GM19238 (cell line): ENCODE measurements around the gene TDRD6.
"Not testable (repeated sequence)": the region's sequence is repeated elsewhere in the genome, so short reads cannot be mapped to it uniquely, and the experiment has no call there.

Source experiments
- DNase-seq: peaks from one replicate; pipeline ENCODE4 v3.0.0; 2011; ENCODE audit warnings: low spot score; ENCODE audit not compliant: insufficient read length

Gene TDRD6, protein sequence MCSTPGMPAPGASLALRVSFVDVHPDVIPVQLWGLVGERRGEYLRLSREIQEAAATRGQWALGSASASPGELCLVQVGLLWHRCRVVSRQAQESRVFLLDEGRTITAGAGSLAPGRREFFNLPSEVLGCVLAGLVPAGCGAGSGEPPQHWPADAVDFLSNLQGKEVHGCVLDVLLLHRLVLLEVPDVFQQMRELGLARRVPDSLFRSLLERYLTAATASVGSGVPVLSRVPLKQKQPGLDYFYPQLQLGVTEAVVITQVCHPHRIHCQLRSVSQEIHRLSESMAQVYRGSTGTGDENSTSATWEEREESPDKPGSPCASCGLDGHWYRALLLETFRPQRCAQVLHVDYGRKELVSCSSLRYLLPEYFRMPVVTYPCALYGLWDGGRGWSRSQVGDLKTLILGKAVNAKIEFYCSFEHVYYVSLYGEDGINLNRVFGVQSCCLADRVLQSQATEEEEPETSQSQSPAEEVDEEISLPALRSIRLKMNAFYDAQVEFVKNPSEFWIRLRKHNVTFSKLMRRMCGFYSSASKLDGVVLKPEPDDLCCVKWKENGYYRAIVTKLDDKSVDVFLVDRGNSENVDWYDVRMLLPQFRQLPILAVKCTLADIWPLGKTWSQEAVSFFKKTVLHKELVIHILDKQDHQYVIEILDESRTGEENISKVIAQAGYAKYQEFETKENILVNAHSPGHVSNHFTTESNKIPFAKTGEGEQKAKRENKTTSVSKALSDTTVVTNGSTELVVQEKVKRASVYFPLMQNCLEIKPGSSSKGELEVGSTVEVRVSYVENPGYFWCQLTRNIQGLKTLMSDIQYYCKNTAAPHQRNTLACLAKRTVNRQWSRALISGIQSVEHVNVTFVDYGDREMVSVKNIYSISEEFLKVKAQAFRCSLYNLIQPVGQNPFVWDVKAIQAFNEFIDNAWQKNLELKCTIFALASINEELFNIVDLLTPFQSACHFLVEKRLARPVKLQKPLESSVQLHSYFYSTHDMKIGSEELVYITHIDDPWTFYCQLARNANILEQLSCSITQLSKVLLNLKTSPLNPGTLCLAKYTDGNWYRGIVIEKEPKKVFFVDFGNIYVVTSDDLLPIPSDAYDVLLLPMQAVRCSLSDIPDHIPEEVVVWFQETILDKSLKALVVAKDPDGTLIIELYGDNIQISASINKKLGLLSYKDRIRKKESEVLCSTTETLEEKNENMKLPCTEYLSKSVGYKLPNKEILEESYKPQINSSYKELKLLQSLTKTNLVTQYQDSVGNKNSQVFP (N-terminal part only)

DNA sequence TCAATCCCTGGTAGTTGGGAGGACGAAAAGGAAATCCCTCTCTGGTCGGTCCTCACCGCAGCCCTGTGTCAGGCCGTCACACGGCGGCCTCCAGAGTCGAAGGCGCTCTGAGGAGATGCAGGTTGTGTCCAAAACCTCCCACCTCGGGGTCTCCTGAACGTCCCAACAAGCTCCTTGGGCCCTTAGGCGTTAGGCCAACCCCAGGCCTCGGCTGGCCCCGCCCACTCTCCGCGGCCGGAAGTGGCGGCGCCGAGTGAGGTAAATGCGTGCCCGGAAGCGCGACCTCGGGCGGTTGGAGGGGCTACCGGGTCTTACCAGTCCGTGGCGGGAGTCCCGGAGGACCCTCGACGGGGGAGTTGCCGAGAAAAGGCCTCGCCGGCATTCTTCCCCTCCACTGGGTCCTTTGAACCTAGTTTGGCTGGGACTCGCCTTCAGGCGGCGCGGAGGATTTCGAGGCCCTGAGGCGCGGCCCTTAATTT, at the start of gene TDRD6:
TDRD6 (plus strand) TSS at position 267 of the 479 bp plus-strand sequence. CDS start 244 bp downstream, outside the sequence.
- no peak for DNase-seq

DNA sequence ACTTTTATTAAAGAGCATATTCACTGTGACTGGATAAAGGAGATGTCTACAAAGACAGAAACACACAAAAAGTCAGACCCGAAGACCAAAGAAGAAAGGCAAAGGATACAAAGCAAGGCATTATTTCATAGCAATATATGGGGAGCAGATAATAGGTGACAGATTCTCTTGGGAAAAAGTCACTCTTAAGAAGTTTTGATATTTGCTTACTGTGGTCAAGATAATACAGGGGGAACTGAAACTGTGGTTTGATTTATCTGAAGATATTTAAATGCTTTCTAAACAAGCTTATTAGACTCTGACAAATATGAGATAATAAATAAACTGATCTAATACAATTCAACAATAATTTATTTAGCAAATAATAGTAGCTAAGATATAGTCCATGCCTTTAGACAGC, 49.8 kb upstream of the TDRD6 start:
- DNase-seq: no peak

DNA sequence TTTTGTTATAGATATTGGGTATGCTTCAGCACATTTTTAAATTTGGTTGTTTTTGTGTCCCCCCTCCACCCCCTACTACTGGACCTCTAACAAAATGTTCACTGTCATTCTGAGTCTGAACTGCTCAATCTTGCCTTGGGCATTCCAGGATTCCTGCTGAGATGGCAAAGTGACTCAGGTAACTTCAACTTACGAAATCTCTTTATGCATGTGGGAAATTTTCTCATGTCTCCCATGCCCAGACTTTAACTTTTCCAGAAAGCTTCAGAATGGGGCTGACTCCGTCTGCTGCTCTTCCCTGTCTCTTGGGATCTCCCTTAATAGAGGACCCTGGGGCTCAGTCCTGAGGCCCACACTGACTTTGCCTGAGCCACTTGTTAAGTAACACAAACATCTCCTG, 49.0 kb upstream of the TDRD6 start:
- DNase-seq: no peak

DNA sequence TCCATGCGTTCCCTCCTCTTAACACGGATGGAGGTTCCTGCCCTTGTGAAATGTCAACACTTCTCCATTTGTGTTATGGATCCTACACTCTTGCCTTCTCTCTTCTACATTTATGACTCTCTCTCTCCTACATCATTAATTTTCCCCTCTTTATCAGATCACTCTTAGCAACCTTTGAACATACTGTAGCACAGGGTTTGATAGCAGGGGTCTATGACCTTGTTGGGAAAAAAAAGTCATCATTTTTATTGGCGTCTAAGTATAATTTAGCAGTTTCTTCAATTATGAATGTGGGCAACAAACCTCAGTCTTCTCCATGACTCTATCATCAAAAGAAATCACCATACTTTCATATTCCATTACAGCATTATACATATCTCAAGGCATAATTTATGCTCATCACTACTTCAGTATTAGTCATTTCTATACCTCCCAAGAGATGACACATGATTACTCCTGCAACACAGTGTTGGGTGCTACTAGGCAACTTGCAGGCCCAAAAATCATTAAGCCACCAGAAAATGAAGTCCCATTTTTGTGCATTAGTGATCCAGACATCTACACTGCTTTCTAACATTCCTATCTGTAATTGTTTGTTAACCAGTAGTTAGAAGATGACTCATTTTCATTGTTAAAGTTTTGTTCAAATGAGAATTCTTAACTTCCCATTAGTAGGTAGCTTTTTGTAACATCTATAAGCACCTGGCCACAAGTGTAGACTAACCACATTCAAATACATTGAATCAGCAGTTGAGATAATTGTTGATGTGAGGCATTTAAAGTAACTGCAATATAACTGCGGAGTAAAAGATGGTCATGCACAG, 44.5 kb upstream of the TDRD6 start:
- DNase-seq: no peak

DNA sequence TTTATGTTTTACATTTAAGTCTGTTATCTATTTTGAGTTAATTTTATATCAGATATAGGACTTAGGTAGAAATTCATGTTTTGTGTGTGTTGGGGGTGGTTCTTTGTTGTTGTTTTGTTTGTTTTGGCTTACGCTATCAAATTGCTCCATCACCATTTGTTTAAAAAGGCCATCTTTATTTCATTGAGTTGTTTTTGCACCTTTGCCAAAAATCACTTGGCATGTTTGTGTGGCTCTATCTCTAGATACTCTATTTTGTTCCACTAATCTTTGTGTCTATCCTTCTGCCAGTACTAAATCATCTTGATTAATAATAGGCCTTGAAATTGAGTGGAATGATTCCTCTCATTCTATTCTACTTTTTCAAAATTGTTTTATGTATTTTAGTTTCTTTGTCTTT, 42.4 kb upstream of the TDRD6 start:
- no peak for DNase-seq

DNA sequence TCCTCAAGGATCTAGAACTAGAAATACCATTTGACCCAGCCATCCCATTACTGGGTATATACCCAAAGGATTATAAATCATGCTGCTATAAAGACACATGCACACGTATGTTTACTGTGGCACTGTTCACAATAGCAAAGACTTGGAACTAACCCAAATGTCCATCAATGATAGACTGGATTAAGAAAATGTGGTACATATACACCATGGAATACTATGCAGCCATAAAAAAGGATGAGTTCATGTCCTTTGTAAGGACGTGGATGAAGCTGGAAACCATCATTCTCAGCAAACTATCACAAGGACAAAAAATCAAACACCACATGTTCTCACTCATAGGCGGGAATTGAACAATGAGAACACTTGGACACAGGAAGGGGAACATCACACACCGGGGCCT, 39.6 kb upstream of the TDRD6 start:
- not testable (repeated sequence) for DNase-seq

DNA sequence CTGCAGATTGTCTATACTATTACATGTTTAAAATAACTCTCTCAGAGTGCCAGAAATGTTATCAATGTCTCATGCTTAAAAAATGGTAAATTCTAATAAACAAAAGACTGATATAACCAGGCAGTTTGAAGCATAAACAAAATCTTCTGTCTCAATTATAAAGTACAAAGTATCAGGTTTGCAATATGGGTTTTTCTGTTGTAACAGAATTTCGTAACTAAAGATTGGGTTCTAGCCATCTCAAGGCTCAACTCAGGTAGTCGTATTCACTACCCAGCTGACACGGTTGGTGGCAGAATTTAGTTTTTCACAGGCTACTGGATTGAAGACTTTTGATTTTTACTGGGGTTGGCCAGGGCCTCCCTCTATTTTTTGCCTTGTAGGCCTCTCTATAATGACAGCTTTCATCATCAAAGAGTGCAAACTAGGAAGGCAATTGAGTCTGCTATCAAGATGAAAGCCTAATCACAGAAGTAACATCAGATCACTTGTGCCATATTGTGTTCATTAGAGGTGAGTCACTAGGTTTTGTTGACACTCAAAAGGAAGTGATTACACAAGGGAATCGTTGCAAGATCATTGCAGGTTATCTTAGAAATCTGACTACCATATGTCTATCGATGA, 38.7 kb upstream of the TDRD6 start:
- DNase-seq: no peak

DNA sequence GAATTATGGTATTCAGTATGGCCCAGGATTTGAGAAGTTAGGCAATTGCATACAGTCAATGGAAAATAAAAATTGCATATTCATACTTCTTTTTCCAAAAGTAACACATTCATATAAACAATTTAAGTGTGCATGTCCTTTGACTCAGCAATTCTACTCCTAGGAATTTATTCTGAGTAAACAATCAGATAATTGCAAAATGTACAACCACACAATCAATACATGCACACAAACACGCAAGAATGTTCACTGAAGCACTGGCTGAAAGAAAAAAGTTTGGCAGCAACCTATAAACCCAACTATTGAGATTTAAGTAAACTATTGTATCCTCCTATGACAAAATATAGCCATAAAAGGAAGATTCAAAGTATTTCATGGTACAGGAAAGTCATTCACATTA, 36.7 kb upstream of the TDRD6 start:
- no peak for DNase-seq

DNA sequence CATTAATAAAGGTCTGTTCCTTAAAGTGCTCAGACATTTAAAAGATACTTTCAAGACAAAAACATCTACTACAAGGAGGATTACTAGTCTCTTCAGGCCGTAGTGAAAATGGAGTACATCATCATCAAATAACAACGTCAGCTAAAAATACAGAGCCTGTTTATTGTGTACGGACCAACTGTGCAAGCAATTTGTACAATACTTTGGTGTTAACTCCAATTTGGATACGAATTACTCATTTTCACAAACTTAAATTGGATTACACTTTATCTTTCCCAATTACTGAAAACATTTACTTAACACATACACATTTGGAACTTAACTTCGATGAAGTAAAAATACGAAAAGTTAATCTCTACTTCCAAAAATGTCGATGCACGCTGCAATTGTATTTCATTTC, 35.9 kb upstream of the TDRD6 start:
- DNase-seq: no peak

DNA sequence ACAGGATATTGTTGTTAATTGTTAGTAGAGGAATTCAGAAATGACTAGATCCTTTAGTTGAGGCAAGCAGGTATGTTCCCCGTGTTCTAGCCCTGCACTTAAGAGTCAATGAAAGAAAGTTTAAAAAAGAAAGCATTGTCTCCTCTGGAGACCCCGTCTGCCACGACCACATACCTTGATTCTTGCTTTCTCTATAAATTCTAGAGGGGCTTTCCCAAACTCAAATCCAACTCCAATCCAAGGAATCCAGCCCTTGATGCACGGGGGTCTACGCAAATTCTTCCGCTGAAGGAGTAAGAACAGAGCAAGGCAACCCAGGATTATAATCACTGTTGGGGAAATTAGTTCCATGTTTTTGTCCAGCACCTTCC, 35.5 kb upstream of the TDRD6 start:
- no peak for DNase-seq

DNA sequence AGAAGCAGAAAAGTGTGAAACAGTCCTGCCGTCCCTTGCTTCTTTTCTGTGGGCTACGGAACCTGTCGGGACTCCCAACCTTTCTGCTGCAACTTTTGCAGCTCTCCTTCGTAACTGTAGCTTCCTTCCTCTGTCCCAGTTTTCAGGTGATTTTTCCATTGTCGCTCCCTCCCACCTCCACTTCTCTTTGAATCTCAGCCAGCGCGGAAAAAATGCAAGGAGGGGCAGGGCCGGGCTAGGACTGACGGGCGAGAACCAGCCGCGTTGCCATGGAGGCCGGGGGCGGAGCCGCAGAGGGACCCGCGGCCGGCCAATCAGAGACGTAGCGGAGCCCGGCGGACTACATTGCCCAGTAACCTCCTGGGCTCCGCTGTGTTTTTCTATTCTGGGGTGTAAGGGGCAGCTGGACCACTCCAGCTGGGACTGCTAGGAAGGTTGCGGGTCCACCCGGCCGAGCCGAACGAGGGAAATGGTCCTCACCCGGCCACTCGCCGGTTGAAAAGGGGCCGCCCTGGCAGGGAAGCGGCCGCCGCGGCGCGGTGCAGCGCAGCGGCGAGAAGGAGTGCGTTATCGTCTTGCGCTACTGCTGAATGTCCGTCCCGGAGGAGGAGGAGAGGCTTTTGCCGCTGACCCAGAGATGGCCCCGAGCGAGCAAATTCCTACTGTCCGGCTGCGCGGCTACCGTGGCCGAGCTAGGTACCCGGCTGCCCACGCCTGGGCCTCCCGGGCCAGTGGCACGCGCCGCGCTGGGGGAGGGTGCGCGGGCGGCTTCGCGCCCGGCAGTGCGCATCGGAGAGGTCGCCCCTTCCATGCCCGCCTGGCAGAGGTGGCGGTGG, 34.9 kb upstream of the TDRD6 start, which contains the start of the genes CYP39A1 and SLC25A27:
CYP39A1 (minus strand) TSS at position 216 of the 836 bp plus-strand sequence. CDS start 236 bp downstream, outside the sequence.
SLC25A27 (plus strand) TSS at position 373 of the 836 bp plus-strand sequence; CDS start at position 591, 218 bp downstream.
- DNase-seq: peak; percentile 75

DNA sequence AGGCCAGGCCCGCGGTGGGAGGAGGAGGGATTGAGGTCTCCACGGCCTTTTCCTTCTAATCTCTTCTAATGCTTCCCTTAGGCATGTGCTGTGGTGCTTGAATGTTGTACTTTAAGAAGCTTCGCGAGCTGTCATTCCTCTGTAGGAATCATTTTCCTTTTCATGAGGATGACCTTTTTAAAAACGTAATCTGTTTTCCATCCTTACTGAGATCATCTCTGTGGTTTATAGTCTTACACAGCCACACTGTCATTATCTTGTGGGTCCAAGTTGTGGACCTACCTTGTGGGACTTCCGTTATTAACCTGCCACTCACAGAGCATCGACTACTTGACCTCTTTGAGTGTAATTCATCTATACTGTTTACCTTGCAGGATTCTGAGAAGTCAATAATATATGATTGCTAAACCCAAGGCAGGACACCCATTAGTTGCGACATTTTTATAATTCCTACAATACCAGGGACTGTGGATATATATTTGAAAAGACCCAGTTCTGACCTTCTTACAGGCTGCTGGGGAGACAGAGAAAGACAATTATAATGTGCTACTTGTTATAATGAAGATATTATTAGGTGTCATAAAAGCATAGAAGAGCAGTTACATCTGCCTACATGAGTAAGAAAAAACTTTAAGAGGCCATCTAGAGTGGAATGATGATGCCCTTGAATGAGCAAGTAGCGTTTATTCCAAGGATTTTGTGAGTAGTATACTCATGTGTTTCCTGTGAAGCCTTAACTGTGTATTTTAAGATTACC, 34.1 kb upstream of the TDRD6 start:
- DNase-seq: no peak

DNA sequence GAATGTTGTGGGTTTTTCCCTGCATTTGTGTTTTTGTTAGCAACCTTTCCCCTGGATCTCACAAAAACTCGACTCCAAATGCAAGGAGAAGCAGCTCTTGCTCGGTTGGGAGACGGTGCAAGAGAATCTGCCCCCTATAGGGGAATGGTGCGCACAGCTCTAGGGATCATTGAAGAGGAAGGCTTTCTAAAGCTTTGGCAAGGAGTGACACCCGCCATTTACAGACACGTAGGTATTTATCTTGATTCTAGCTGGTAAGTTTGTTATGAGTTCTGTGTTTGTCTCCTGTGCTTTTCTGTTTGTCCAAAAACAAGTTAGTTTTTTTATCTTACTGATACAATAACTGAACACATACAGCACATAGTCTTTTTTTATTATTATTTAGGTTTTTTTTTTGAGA, 31.9 kb upstream of the TDRD6 start:
- no peak for DNase-seq

DNA sequence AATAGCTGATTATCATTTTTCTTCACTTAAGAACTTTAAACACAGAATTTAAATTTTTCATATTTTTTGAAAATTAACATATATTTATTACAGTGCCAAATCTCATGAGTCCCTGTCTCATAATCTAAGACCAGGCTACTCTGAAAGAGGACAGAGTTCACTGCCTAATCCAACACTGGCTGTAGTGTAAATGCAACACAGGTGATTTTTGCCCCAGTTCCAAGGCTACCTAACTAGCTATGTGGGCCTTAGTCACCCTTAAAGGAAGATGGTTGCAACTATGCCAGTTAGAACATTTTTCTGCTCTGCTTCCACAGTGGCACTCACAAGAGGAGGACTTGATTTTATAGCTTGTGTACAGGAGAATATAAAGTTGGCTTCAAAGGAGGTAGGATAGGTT, 30.0 kb upstream of the TDRD6 start:
- DNase-seq: no peak

DNA sequence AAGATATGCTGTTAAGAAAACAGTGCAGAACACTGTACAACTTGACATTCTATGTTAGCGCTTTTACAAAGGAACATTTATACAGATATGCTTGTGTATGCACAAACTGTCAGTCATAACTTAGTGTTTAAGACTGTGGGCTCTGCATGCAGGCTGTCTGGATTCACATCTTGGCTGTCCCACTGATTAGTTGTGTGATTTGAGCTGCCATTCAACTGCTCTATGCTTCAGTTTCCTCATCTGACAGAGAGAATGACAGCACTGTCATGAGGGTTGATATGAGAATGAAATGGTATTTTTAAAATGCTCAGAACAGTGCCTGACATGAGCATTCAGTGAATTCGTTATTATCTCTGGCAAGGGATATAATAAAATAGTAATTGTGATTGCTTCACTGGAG, 26.2 kb upstream of the TDRD6 start:
- no peak for DNase-seq

DNA sequence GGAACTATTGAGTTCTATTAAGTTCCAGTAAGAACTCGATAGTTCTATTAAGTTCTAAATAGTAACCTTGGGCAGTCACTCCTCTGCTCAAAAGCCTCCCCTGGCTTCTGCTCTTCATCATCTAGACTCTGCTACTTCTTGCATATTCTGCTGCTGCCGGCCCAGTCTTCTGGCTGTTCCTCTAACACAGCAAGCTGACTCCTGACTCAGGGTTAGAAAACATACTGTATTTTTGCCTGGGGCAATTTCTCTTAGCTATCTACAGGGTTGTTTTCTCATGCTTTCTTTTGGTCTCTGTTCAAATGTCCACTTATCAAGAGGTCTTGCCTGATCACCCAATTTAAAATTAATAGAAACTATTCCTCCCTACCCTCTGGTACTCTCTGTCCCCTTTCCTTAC, 20.3 kb upstream of the TDRD6 start:
- no peak for DNase-seq

DNA sequence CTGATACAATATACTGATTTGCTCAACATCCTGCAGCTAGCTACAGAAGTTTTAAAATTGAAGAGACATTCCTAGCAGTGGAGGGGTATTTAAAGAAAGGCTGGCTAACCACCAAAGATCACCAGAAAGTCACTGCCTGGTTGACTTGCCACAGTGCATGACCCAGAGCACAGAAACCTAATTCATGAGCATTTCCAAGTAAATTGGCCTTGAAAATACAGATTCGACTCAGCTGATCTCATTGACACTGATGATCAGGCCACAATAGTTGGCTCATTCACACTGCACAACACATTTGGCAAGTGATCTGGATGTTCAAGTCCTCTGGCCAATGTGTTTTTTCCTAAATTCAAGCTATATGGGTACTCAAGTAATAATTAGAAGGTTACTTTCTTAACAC, 13.3 kb upstream of the TDRD6 start:
- no peak for DNase-seq

DNA sequence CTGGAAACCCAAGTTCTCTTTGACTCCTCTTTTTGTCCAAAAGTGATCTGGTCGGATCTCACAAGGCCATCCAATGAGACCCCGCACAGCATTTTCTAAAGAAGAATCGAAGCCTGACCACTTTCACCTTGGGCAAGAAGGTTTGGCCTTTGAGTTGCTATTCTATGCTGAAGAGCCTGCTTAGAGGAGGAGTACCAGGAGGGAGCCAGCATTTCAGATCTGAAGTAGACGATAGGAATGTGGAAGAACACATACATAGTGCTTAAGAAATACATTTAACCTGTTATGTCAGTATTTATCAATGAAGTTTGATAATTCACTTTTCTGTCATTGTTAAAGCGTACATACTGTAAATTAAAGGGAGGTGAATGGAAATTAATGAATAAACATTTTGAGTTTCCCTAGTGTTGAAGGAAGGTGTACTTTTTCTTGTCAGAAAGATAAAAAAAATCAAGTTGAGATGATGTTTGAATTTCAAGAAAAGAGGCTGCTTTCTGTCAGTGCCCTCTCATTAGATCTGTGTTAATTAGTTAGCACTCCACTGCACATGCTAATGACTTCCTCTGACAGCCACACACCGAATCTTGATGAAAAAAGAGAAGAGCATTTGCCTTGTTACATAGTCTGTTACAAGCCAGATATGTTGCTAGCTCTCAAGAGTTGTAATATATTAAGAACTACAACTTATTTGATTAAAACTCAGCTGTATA, 10.9 kb upstream of the TDRD6 start:
- no peak for DNase-seq
